ENCODE results near the gene SIRT4. TPM values are rescaled to one million over a fixed set of nuclear protein-coding genes. Genes with fewer than 3 reads are reported as not detected.

The SIRT4 gene
- polyA plus RNA-seq, 3 donors from 2014 or later = 1.5 to 1.9 TPM; not detected in 1

GRCh38 chr12:120290609-120291305 is 11.4 kb upstream of the SIRT4 start:
- no peaks in the 10 kb centered on the region for H3K36me3 Mint-ChIP-seq
- no peaks in the 10 kb centered on the region for H3K9me3 Mint-ChIP-seq
- peak overlapping the region in 2 of 6 donors; percentile 50 to 81 for H3K27ac Mint-ChIP-seq
- peak overlapping the region in 3 of 5 donors; percentile 34 to 58 (median 52) for H3K4me3 Mint-ChIP-seq
- peaks cover 0 to 3% (median 2%) of the 10 kb centered on the region in 3 donors for H3K27me3 Mint-ChIP-seq (ENCODE audit: low read depth in 3 of 3)
- DNase-seq = peak; percentile 12 to 19 (median 18)
- peaks cover 0 to 8% of the 10 kb centered on the region in 2 donors for H3K4me1 Mint-ChIP-seq

GRCh38 chr12:120292411-120292660 is 9.8 kb upstream of the SIRT4 start:
- H3K4me1 Mint-ChIP-seq = peaks cover 0 to 6% of the 10 kb centered on the region in 2 donors
- peaks cover 2 to 5% (median 3%) of the 10 kb centered on the region in 3 donors for H3K27me3 Mint-ChIP-seq (ENCODE audit: low read depth in 3 of 3)
- H3K4me3 Mint-ChIP-seq = no peak overlapping the region
- no peaks in the 10 kb centered on the region for H3K9me3 Mint-ChIP-seq
- H3K27ac Mint-ChIP-seq = no peak overlapping the region
- H3K36me3 Mint-ChIP-seq = no peaks in the 10 kb centered on the region
- no peak for DNase-seq

GRCh38 chr12:120292661-120293531 is 9.2 kb upstream of the SIRT4 start, which contains the start of gene RNU4-1:
Gene RNU4-1, minus strand, starts transcription at chr12:120293237.
- H3K9me3 Mint-ChIP-seq = no peaks in the 10 kb centered on the region
- peaks cover 2 to 5% (median 5%) of the 10 kb centered on the region in 3 donors for H3K27me3 Mint-ChIP-seq (ENCODE audit: low read depth in 3 of 3)
- H3K27ac Mint-ChIP-seq = no peak within 1 kb of the TSS
- H3K4me1 Mint-ChIP-seq = peaks cover 0 to 6% of the 10 kb centered on the region in 2 donors
- no peaks in the 10 kb centered on the region for H3K36me3 Mint-ChIP-seq
- peak; percentile 86 to 90 (median 89) for DNase-seq
- no peak within 1 kb of the TSS for H3K4me3 Mint-ChIP-seq

- no peaks in the 10 kb centered on the region for H3K9me3 Mint-ChIP-seq
- peaks cover 0 to 4% (median 0%) of the 10 kb centered on the region in 3 donors for H3K36me3 Mint-ChIP-seq
- peak overlapping the region in 1 of 6 donors; percentile 69 for H3K27ac Mint-ChIP-seq
- H3K27me3 Mint-ChIP-seq (ENCODE audit: low read depth in 3 of 3) = peaks cover 4 to 8% (median 5%) of the 10 kb centered on the region in 3 donors
- peaks cover 15 to 18% of the 10 kb centered on the region in 2 donors for H3K4me1 Mint-ChIP-seq
- H3K4me3 Mint-ChIP-seq = no peak overlapping the region
- no peak for DNase-seq
Observed at GRCh38 chr12:120314220-120314619, 12.1 kb downstream of the SIRT4 start.

GRCh38 chr12:120316798-120317223 is 14.7 kb downstream of the SIRT4 start:
- no peak for DNase-seq
- Mint-ChIP-seq H3K27ac (peak overlapping the region; percentile 92 to 96 (median 94)), H3K4me1 (peaks cover 15 to 18% of the 10 kb centered on the region in 2 donors), H3K4me3 (peak overlapping the region; percentile 78 to 94 (median 88)), H3K27me3 (ENCODE audit: low read depth in 3 of 3) (peaks cover 4 to 10% (median 5%) of the 10 kb centered on the region in 3 donors), H3K9me3 (no peaks in the 10 kb centered on the region), H3K36me3 (peaks cover 0 to 1% (median 0%) of the 10 kb centered on the region in 3 donors)

GRCh38 chr12:120317224-120318105 is 15.3 kb downstream of the SIRT4 start:
- DNase-seq = peak; percentile 100
- peaks cover 15 to 18% of the 10 kb centered on the region in 2 donors for H3K4me1 Mint-ChIP-seq
- H3K9me3 Mint-ChIP-seq = no peaks in the 10 kb centered on the region
- H3K27me3 Mint-ChIP-seq (ENCODE audit: low read depth in 3 of 3) = peaks cover 4 to 10% (median 5%) of the 10 kb centered on the region in 3 donors
- H3K4me3 Mint-ChIP-seq = peak overlapping the region; percentile 78 to 94 (median 88)
- H3K36me3 Mint-ChIP-seq = no peaks in the 10 kb centered on the region
- H3K27ac Mint-ChIP-seq = peak overlapping the region; percentile 92 to 96 (median 94)

- Mint-ChIP-seq H3K4me3 (no peak overlapping the region), H3K36me3 (no peaks in the 10 kb centered on the region), H3K4me1 (peaks cover 22 to 26% of the 10 kb centered on the region in 2 donors), H3K27me3 (ENCODE audit: low read depth in 3 of 3) (peaks cover 5 to 12% (median 10%) of the 10 kb centered on the region in 3 donors), H3K9me3 (no peaks in the 10 kb centered on the region), H3K27ac (no peak overlapping the region)
- DNase-seq = no peak
Observed at GRCh38 chr12:120321382-120322202, 19.5 kb downstream of the SIRT4 start.

GRCh38 chr12:120323772-120324171 is 21.7 kb downstream of the SIRT4 start:
- Mint-ChIP-seq H3K27me3 (ENCODE audit: low read depth in 3 of 3) (peaks cover 0 to 5% (median 4%) of the 10 kb centered on the region in 3 donors), H3K4me3 (no peak overlapping the region), H3K27ac (no peak overlapping the region), H3K36me3 (no peaks in the 10 kb centered on the region), H3K4me1 (peaks cover 7 to 11% of the 10 kb centered on the region in 2 donors), H3K9me3 (no peaks in the 10 kb centered on the region)
- DNase-seq = no peak

GRCh38 chr12:120324841-120325417 is 22.8 kb downstream of the SIRT4 start:
- no peak overlapping the region for H3K27ac Mint-ChIP-seq
- peaks cover 0 to 8% (median 4%) of the 10 kb centered on the region in 3 donors for H3K27me3 Mint-ChIP-seq (ENCODE audit: low read depth in 3 of 3)
- peak overlapping the region in 1 of 5 donors; percentile 92 for H3K4me3 Mint-ChIP-seq
- H3K36me3 Mint-ChIP-seq = no peaks in the 10 kb centered on the region
- H3K9me3 Mint-ChIP-seq = no peaks in the 10 kb centered on the region
- H3K4me1 Mint-ChIP-seq = peaks cover 7 to 11% of the 10 kb centered on the region in 2 donors
- DNase-seq = no peak

GRCh38 chr12:120327593-120327992 is 25.5 kb downstream of the SIRT4 start, which contains the start of gene PLA2G1B:
Gene PLA2G1B, minus strand, starts transcription at chr12:120327779. Its CDS starts 26 bp downstream, at chr12:120327753.
- DNase-seq = no peak
- no peaks in the 10 kb centered on the region for H3K9me3 Mint-ChIP-seq
- peaks cover 0 to 11% (median 2%) of the 10 kb centered on the region in 3 donors for H3K27me3 Mint-ChIP-seq (ENCODE audit: low read depth in 3 of 3)
- peaks cover 7 to 11% of the 10 kb centered on the region in 2 donors for H3K4me1 Mint-ChIP-seq
- no peaks in the 10 kb centered on the region for H3K36me3 Mint-ChIP-seq
- no peak within 1 kb of the TSS for H3K4me3 Mint-ChIP-seq
- H3K27ac Mint-ChIP-seq = no peak within 1 kb of the TSS

GRCh38 chr12:120328228-120328627 is 26.1 kb downstream of the SIRT4 start:
- Mint-ChIP-seq H3K27ac (no peak overlapping the region), H3K9me3 (no peaks in the 10 kb centered on the region), H3K27me3 (ENCODE audit: low read depth in 3 of 3) (peaks cover 0 to 11% (median 2%) of the 10 kb centered on the region in 3 donors), H3K36me3 (no peaks in the 10 kb centered on the region), H3K4me3 (no peak overlapping the region), H3K4me1 (peaks cover 7 to 11% of the 10 kb centered on the region in 2 donors)
- DNase-seq = no peak

- no peak for DNase-seq
- Mint-ChIP-seq H3K4me3 (no peak overlapping the region), H3K4me1 (no peaks in the 10 kb centered on the region), H3K27me3 (ENCODE audit: low read depth in 3 of 3) (peaks cover 0 to 6% (median 2%) of the 10 kb centered on the region in 3 donors), H3K9me3 (no peaks in the 10 kb centered on the region), H3K36me3 (no peaks in the 10 kb centered on the region), H3K27ac (no peak overlapping the region)
Observed at GRCh38 chr12:120331390-120331789, 29.3 kb downstream of the SIRT4 start.

All from immature natural killer cell (primary cell).